SK-N-SH (cell line): ENCODE results near the gene MAN2B1.

Source experiments
- EZH2phosphoT487 ChIP-seq: fragments of 200-600 bp; sonication (generic); IDR thresholded peaks from 2 replicates; pipeline ENCODE4 v1.6.1; 2017; ENCODE audit warnings: low read depth, mixed run types, mild to moderate bottlenecking, antibody characterized with exemption, moderate library complexity, borderline replicate concordance
- FOXJ3 ChIP-seq: sonication (generic); formaldehyde crosslinking; IDR thresholded peaks from 2 replicates; pipeline ENCODE4 v1.5.1; 2020; ENCODE audit warnings: mild to moderate bottlenecking, missing genetic modification reagents
- FOXM1 ChIP-seq: IDR thresholded peaks from 2 replicates; pipeline ENCODE4 v1.4.0; 2012; ENCODE audit warnings: low read depth, mild to moderate bottlenecking
- MAX ChIP-seq: IDR thresholded peaks from 2 replicates; pipeline ENCODE4 v1.4.0; 2012; ENCODE audit warnings: low read depth
- MXI1 ChIP-seq: IDR thresholded peaks from 2 replicates; pipeline ENCODE4 v1.6.1; 2012; ENCODE audit warnings: mild to moderate bottlenecking, low read depth, low read length, improper control_type of control experiment
- RFX5 ChIP-seq: IDR thresholded peaks from 2 replicates; pipeline ENCODE4 v1.6.1; 2012; ENCODE audit warnings: mild to moderate bottlenecking, improper control_type of control experiment, low read length
- SMC3 ChIP-seq: IDR thresholded peaks from 2 replicates; pipeline ENCODE4 v1.6.1; 2012; ENCODE audit warnings: low read depth, low read length, improper control_type of control experiment
- TAF1 ChIP-seq: IDR thresholded peaks from 2 replicates; pipeline ENCODE4 v1.6.1; 2012; ENCODE audit warnings: low read depth, mild to moderate bottlenecking, low read length, moderate library complexity, borderline replicate concordance
- USF2 ChIP-seq: fragments of 150-350 bp; IDR thresholded peaks from 2 replicates; pipeline ENCODE4 v1.6.1; 2017; ENCODE audit warnings: antibody characterized with exemption, low read length, low read depth, borderline replicate concordance
- TF ChIP-seq, protein P1 (sequence below): fragments of 200-600 bp; sonication (generic); IDR thresholded peaks from 2 replicates; pipeline ENCODE4 v1.6.1; 2017; ENCODE audit warnings: antibody characterized with exemption, mild to moderate bottlenecking, moderate library complexity

DNA sequence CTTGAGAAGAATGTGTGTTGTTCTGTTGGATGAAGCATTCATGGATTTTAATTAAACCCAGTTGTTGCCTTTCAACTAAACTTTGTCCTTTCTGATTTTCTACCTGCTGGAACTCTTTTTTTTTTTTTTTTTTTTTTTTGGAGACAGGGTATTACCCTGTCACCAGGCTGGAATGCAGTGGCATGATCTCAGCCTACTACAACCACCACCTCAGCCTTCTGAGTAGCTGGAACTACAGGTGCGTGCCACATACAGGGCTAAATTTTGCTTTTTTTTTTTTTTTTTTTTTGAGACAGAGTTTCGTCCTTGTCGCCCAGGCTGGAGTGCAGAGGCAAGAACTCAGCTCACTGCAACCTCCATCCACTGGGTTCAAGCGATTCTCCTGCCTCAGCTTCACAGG, 48.9 kb downstream of the MAN2B1 start:
- TF ChIP-seq SMC3 (no peak), MAX (no peak), TAF1 (no peak), RFX5 (no peak), FOXJ3 (no peak), MXI1 (no peak), USF2 (no peak), EZH2phosphoT487 (no peak), FOXM1 (no peak)
- TF ChIP-seq, protein P1, sequence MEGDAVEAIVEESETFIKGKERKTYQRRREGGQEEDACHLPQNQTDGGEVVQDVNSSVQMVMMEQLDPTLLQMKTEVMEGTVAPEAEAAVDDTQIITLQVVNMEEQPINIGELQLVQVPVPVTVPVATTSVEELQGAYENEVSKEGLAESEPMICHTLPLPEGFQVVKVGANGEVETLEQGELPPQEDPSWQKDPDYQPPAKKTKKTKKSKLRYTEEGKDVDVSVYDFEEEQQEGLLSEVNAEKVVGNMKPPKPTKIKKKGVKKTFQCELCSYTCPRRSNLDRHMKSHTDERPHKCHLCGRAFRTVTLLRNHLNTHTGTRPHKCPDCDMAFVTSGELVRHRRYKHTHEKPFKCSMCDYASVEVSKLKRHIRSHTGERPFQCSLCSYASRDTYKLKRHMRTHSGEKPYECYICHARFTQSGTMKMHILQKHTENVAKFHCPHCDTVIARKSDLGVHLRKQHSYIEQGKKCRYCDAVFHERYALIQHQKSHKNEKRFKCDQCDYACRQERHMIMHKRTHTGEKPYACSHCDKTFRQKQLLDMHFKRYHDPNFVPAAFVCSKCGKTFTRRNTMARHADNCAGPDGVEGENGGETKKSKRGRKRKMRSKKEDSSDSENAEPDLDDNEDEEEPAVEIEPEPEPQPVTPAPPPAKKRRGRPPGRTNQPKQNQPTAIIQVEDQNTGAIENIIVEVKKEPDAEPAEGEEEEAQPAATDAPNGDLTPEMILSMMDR = no peak
